GM12874 (cell line): ENCODE results near the gene GALNS.
A peak's percentile ranks its signal among the peaks of the same experiment; 100 is the strongest.

Experiments
- TF ChIP-seq, protein P1 (sequence below): IDR thresholded peaks from 2 replicates; pipeline ENCODE4 v1.5.1; 2011; ENCODE audit warnings: low read depth, mild to moderate bottlenecking, control low read depth, low read length, moderate library complexity; ENCODE audit not compliant: insufficient read depth

The GALNS gene

DNA sequence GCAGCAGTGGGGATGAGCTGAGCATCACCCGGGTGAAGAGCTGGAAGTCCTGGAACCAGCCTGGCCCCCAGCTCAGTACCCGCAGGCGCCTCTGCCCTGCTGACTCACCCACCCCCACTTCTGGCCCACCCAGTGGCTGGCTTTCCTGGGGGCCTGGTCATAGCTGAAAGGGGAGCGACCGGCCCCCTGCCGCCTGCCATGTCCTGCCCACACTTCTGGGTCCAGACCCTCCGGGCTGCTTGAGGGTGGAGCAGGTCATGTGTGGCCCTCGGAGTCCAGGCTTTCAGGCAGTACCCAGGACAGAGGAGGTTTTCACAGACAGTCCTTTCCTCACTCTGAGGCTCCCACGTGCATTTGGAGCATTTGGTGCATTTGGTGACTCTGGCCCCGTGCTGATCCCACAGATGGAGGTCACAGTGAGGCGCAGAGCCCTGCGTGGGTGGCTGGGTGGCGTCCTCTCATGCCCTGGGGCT lies 64.6 kb downstream of the GALNS start:
- TF ChIP-seq, protein P1, sequence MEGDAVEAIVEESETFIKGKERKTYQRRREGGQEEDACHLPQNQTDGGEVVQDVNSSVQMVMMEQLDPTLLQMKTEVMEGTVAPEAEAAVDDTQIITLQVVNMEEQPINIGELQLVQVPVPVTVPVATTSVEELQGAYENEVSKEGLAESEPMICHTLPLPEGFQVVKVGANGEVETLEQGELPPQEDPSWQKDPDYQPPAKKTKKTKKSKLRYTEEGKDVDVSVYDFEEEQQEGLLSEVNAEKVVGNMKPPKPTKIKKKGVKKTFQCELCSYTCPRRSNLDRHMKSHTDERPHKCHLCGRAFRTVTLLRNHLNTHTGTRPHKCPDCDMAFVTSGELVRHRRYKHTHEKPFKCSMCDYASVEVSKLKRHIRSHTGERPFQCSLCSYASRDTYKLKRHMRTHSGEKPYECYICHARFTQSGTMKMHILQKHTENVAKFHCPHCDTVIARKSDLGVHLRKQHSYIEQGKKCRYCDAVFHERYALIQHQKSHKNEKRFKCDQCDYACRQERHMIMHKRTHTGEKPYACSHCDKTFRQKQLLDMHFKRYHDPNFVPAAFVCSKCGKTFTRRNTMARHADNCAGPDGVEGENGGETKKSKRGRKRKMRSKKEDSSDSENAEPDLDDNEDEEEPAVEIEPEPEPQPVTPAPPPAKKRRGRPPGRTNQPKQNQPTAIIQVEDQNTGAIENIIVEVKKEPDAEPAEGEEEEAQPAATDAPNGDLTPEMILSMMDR = no peak

GRCh38 chr16:88790312-88791211 lies 66.2 kb downstream of the GALNS start:
- TF ChIP-seq, protein P1 = no peak

- TF ChIP-seq, protein P1 = no peak
Observed at GRCh38 chr16:88789594-88789993, 67.2 kb downstream of the GALNS start.

DNA sequence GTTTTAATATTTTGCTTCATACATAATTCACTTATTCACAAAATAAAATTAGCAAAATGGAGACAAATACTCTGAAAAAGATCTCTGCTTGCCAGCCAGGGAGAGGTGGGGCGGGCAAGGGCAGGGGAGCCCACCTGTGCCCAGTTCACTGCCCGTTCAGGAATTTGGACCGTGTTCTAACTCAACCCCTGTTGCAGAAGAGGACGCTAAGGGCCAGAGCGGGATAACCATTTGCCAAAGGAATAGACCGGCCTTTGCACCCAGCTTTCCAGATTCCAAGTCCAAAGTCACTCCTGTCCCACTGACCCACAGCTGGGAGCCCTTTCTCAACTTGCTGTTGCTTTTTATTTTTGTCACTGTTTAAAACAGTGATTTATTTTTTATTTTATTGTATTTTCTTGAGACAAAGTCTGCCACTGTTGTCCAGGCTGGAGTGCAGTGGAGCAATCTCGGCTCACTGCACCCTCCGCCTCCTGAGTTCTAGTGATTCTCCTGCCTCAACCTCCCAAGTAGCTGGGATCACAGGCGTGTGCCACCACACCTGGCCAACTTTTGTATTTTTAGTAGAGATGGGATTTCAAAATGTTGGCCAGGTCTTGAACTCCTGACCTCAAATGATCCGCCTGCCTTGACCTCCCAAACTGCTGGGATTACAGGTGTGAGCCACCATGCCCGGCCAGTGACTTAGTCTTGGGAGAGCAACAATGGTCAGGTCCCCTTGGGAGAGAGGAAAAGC lies 69.0 kb downstream of the GALNS start:
- TF ChIP-seq, protein P1 = no peak

DNA sequence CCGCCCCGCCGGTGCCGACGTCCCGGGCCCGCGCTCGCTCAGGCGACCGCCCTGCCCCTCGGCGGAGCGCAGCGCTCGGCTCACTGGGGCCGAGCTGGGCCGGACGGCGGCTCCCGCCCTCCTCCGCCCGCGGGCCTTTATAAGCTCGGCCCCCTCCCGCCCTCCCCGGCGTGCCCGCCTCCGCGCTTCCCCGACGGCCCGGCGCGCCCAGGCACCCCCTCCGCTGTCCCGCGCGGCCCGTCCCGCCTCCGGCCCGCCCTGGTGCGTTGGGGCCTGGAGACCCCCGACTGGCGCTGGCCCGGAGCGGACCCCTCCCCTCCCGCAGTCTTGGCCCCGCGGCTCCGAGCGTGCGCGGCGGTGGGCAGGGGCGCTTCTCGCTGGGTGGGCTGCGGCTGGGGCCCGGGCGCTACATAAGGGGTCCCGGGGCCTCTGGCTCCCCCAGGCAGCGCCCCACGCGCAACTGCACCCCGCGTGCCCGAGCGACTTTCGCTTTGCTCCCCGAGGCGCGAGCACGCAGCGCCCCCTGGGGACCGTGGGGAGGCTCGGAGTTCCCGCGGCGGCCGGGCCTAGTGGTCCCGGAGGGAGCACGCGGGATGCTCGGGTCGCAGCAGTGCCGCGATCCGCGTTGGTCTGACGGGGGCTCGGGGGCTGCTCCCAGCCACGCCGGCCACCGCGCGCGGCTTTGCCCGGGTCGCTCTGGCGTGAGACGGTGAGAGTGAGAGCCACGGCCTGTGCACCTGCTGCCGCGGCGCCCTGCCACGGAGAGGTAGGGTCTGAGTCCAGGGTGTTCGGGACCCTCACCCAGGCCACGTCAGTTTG lies 71.4 kb downstream of the GALNS start, which contains the start of gene PIEZO1:
Gene PIEZO1 (minus strand): TSS at position 115 of the 819 bp plus-strand sequence. CDS start 256 bp downstream, outside the sequence.
- TF ChIP-seq, protein P1 = peak; percentile 93

DNA sequence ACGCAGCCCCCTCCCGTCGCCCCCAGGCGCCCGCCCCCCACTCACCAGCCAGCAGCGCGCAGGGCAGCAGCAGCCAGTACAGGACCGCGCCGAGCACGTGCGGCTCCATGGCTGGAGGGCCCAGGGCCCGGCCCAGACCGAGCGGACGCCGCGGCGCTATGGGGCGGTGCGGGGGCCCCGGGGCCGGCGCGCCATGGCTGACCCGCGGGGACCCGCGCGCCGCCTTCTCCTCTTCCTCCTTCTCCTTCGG lies 72.0 kb downstream of the GALNS start:
- TF ChIP-seq, protein P1 = no peak
